Activated effector memory CD4-positive, alpha-beta T cell treated with Interleukin-2 at 50 U/mL for 16 hours (primary cell): ENCODE results near the gene PLCL1.

Experiments used
- DNase-seq: peaks from one replicate; pipeline ENCODE4 v3.0.0-alpha.2; 2020

Gene PLCL1

GRCh38 chr2:197890168-197890567, 85.8 kb downstream of the PLCL1 start:
- DNase-seq, result no peak

- DNase-seq, result no peak
Observed at GRCh38 chr2:197891897-197892442, 87.6 kb downstream of the PLCL1 start.

GRCh38 chr2:197893403-197894177, 89.2 kb downstream of the PLCL1 start:
- no peak for DNase-seq

DNA sequence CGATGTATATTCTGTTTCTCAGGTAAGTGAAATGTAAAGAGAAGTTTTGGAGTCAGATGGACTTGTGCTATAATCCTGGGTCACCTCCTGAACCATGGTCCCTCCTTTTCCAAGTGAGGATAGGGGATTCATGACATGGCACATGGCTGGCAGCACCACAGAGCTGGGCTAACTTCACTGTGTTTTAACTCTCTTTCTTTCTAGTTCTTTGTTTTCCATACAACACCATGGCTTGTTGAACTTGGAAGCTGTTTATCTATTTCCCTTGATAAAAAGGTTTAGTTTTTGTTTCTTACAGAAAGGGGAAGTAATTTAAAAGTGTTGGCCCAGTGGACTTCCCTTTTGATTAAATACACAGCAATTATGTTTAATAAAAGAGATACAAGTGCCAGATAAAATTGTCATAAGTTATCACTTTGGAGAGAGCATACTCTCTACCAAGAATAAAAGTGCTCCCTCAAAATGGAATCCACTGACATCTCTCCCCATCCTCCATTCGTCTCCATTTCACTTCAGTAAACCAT, 90.4 kb downstream of the PLCL1 start:
- no peak for DNase-seq

- DNase-seq, result no peak
Observed at GRCh38 chr2:197897960-197898678, 93.7 kb downstream of the PLCL1 start.

DNA sequence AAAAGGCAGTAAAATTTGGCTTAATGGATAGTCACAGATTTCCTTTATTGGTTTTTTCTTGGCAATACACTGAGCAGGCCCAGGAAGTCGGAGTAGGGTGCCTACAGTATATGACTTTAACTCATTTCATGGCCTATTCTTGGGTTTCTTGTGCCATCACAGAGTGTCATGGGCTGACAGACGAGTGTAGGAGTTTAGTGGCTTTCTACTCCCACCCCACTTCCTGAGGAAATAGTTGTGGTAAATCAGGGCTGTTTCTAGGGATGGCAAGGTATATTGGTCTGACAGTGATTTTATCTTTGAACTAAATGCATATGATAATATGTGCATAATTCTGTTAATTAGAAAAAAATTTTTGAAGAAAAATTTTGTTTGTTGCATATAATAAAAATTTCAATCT, 100.1 kb downstream of the PLCL1 start:
- DNase-seq, result no peak

- DNase-seq, result no peak
Observed at GRCh38 chr2:197908156-197908555, 103.8 kb downstream of the PLCL1 start.

GRCh38 chr2:197908990-197909776, 104.8 kb downstream of the PLCL1 start:
- no peak for DNase-seq

DNA sequence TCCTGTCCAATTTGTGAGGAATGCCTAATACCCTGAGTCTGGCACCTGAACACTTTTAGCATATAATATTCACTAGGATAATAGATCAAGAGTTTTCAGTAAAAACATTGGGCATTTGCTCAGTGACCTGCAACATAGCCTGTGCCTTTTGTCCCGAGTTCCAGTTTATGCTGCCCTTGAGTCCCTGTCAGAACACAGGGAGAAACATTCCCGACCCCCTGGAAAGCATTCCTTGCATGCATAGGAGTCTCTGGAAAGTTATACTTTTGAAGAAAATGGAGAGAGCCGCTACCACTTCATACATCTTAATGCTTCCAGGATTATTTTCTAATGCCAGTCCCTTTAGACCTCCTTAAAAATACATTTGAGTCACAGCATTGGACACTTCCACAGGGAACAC, 107.3 kb downstream of the PLCL1 start:
- no peak for DNase-seq

DNA sequence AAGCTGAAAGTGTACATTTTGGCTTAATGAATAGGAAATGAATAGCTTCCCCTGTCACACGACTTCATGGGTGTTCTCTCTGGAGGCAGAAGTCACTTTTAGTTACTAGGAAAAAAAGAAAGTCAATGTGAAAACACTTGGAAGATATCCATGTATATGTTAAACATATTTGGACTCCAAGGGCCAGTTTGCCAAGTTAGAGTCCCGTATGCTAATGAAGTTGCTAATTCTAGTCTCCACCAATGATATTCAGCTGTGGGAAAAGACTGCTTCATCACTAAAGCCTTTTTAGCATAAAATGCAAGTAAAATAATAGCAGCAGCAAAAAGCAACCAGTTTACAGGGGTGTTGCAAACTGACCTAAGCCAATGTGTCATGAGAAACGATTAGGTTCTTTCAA, 108.7 kb downstream of the PLCL1 start:
- no peak for DNase-seq

GRCh38 chr2:197914778-197915177, 110.4 kb downstream of the PLCL1 start:
- DNase-seq, result no peak

DNA sequence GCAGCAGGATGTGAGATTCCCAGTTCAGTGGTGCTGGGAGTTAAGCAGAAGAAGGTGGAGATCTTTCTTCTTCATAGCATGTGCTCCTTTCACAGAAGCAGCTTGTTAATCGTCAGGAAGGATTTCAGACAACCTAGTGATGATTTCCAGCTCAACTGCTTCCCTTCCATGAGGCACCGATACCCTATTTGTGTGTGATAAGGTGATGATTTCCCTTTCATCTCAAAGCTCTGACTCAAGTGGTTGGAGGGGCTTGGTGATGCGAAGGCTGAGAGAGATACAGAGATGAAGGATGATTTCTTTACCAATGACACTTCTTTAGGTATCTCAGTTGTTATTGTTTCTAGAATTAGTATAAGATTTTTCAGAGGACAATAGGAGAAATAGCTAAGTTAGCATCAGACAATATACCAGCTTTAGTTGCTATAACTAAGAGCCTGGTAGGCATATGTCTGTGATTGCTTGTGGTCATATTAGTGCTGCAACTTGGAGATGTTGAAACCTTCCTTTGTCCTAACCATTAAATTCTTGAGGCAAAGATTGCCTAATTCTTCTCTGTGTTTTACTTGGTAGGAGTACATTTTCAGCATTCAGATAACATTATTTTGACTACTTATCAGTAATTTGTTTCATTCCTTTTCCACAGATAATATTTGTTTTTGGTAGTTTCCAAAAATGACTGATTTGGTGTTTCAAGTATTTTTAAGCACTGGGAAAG, 111.3 kb downstream of the PLCL1 start:
- DNase-seq, result no peak

- no peak for DNase-seq
Observed at GRCh38 chr2:197919487-197919886, 115.1 kb downstream of the PLCL1 start.

GRCh38 chr2:197920088-197920487, 115.7 kb downstream of the PLCL1 start:
- no peak for DNase-seq

DNA sequence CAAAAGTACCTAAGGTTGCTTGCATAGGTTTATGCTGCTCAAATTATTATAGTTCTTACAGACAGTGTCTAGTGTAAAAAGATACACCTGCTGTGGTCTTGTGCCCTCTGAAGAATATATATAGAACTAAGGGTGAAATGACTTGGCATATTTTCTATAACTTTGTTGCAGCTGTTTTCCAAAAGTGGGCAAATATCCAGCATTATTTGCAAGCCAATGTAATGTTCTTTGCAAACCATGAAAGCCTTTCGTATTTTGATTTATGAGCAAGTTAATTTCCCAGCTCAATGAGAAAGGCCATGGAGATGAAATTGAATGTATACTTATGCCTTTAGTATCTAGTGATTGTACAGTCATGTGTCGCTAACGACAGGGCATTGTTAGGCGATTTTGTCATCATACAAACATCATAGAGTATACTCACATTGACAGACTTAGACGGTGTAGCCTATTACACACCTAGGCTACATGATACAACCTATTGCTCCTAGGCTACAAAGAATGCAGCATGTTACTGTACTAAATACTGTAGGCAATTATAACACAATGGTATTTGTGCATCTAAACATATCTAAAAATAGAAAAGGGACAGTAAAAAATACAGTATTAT, 116.3 kb downstream of the PLCL1 start:
- no peak for DNase-seq

GRCh38 chr2:197924483-197924882, 120.1 kb downstream of the PLCL1 start:
- DNase-seq, result no peak

DNA sequence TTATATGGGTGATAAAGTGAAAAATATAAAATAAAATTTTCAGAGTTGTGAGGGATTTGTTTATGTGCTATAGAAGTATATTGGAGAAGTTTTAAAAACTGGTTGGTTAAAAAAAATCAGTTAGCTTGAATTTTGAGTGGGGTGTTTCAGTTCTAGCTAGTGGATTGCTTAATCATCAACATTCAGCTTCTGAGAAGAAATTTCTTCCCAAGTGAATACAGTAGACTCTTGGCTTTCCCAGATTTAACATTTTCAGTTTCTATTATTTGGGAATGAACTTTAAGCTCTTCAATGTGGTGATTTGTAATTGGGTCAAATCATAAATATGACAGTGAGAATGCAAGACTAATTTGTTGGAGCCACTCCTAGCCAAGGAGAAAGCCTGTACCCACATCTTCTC, 120.8 kb downstream of the PLCL1 start:
- DNase-seq, result no peak

DNA sequence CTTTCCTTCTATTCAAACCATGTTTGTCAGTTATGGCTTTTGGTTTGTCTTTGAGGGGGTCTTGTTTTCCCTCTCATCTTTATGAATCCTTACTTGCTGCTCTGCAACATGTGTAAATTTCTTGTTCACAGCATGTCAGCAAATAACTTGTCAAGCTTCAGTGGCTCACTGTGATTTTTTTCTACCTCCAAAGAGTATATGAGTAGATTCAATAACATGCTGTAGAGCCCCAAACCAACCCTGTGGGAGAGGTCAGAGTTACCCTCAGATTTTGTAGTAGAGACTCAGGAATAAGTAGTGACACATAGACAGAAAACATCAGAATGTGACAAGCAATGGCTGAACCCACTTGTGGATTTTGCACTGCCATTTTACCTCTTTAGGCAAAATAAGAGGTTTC, 121.6 kb downstream of the PLCL1 start:
- DNase-seq, result no peak

DNA sequence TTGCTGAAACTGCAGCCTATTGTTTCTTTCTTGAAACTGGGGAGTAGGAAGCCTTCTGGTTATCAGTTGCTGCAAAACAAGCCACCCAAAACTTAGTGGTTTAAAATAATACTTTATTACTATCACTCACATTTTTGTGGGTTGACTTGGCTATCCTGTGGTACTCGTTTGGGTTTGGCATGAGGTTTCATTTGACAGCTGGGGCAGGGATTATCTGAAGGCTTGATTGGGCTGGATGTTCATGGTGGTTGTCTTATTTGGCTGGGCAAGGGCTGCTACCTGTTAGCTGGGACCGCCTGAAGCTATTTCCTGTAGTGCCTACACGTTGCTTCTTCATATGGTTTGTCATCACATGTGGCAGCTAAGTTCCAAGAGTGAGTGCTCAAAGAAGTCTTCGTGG, 122.3 kb downstream of the PLCL1 start:
- DNase-seq, result no peak

- DNase-seq, result no peak
Observed at GRCh38 chr2:197927994-197928393, 123.6 kb downstream of the PLCL1 start.

DNA sequence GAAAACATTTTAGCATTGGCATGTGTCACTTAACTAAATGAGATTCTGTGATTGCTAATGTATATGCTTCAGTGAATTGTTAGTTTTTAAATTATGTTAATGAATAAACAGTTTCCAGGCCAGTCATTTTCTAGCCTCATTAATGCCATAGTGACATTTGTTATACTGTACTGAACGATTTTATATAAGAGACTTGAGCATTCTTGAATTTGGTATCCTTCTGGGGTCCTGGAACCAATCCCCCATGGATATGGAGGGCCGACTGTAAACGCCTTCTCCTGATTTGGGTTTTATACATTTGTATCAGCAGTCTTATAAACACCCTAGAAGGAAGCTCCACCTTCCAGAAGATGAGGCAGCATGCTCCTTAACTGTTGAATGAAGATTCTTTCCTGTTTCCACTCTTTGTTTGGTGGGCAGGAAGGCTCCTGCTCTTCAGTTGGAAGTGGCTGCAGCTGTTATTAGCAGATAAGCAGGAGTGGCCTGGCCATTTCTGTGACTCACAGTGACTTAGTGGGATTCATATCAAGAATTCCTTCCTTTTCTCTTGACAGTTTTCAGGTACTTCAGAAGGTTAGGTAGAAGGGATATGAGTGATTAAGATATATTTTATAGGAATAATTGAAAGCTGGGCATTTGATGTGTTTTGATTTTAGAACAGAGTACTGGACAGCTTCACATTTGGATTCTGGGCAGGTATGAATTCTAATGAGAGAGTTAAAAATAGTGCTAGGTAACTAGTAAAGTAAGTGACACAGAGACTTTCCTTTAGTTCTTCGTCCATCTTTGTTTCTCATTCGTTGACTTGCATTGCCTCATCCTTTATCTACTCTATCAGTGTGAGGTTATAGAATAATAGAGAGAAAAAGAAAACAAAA, 124.9 kb downstream of the PLCL1 start:
- DNase-seq, result no peak
